ENCODE results near the gene FUCA2. TPM values are rescaled to one million over a fixed set of nuclear protein-coding genes. Genes with fewer than 3 reads are reported as not detected.
"Not testable (repeated sequence)": the region's sequence is repeated elsewhere in the genome, so short reads cannot be mapped to it uniquely, and the experiment has no call there.

The FUCA2 gene
- polyA plus RNA-seq, 4 donors, result 22.8 to 173 (median 43.7) TPM

GRCh38 chr6:143450453-143451371, 60.8 kb downstream of the FUCA2 start, which contains the start of the genes ADAT2 and PEX3:
Gene ADAT2, minus strand, starts transcription at chr6:143450695. Its CDS starts 37 bp downstream, at chr6:143450658.
Gene PEX3, plus strand, starts transcription at chr6:143450805. Its CDS starts 238 bp downstream, at chr6:143451043.
- peak; percentile 94 to 97 for DNase-seq
- WGBS, 3 donors, result 0% methylated on average over 56 of the region's 56 CpGs
- Histone ChIP-seq H3K27ac (ENCODE audit: low read depth in 1 of 3, low read length in 2 of 3) (peak within 1 kb of the TSS; percentile 77 to 86 (median 86)), H3K27me3 (ENCODE audit: control insufficient read depth in 3 of 3, insufficient read depth in 3 of 3, low read length in 3 of 3) (no peaks in the 10 kb centered on the region), H3K4me1 (ENCODE audit: control insufficient read depth in 3 of 3, insufficient read depth in 2 of 3, low read depth in 1 of 3, low read length in 2 of 3) (peaks cover 0 to 8% (median 6%) of the 10 kb centered on the region in 3 donors), H3K4me3 (ENCODE audit: low read depth in 1 of 3, low read length in 3 of 3) (peak within 1 kb of the TSS; percentile 48 to 92 (median 85)), H3K9me3 (ENCODE audit: control insufficient read depth in 2 of 2, insufficient read depth in 1 of 2, low read depth in 1 of 2, low read length in 1 of 2) (no peaks in the 10 kb centered on the region), H3K36me3 (ENCODE audit: control insufficient read depth in 3 of 3, insufficient read depth in 2 of 3, low read depth in 1 of 3, low read length in 3 of 3) (peaks cover 0 to 3% (median 0%) of the 10 kb centered on the region in 3 donors)
- no peak for FAIRE-seq

GRCh38 chr6:143449714-143450452, 61.6 kb downstream of the FUCA2 start:
- Histone ChIP-seq H3K36me3 (ENCODE audit: control insufficient read depth in 3 of 3, insufficient read depth in 2 of 3, low read depth in 1 of 3, low read length in 3 of 3) (peaks cover 0 to 3% (median 0%) of the 10 kb centered on the region in 3 donors), H3K27me3 (ENCODE audit: control insufficient read depth in 3 of 3, insufficient read depth in 3 of 3, low read length in 3 of 3) (no peaks in the 10 kb centered on the region), H3K27ac (ENCODE audit: low read depth in 1 of 3, low read length in 2 of 3) (peak overlapping the region; percentile 77 to 86 (median 86)), H3K9me3 (ENCODE audit: control insufficient read depth in 2 of 2, insufficient read depth in 1 of 2, low read depth in 1 of 2, low read length in 1 of 2) (no peaks in the 10 kb centered on the region), H3K4me1 (ENCODE audit: control insufficient read depth in 3 of 3, insufficient read depth in 2 of 3, low read depth in 1 of 3, low read length in 2 of 3) (peaks cover 0 to 8% (median 6%) of the 10 kb centered on the region in 3 donors), H3K4me3 (ENCODE audit: low read depth in 1 of 3, low read length in 3 of 3) (peak overlapping the region; percentile 48 to 92 (median 85))
- peak; percentile 33 to 44 for DNase-seq
- FAIRE-seq, result no peak
- WGBS, 3 donors, result 1 to 3% (median 2%) methylated on average over 19 of the region's 19 CpGs

- H3K4me1 ChIP-seq (ENCODE audit: control insufficient read depth in 3 of 3, insufficient read depth in 2 of 3, low read depth in 1 of 3, low read length in 2 of 3), result peaks cover 0 to 8% (median 6%) of the 10 kb centered on the region in 3 donors
- H3K4me3 ChIP-seq (ENCODE audit: low read depth in 1 of 3, low read length in 3 of 3), result peak overlapping the region; percentile 48 to 92 (median 85)
- peaks cover 0 to 3% (median 0%) of the 10 kb centered on the region in 3 donors for H3K36me3 ChIP-seq (ENCODE audit: control insufficient read depth in 3 of 3, insufficient read depth in 2 of 3, low read depth in 1 of 3, low read length in 3 of 3)
- FAIRE-seq (no peak), DNase-seq (peak in 1 of 2 donors; percentile 0)
- 62 to 69% (median 67%) methylated on average over 6 of the region's 6 CpGs for WGBS, 3 donors
- no peaks in the 10 kb centered on the region for H3K9me3 ChIP-seq (ENCODE audit: control insufficient read depth in 2 of 2, insufficient read depth in 1 of 2, low read depth in 1 of 2, low read length in 1 of 2)
- H3K27me3 ChIP-seq (ENCODE audit: control insufficient read depth in 3 of 3, insufficient read depth in 3 of 3, low read length in 3 of 3), result no peaks in the 10 kb centered on the region
- H3K27ac ChIP-seq (ENCODE audit: low read depth in 1 of 3, low read length in 2 of 3), result no peak overlapping the region
Measured at GRCh38 chr6:143449082-143449713, 62.3 kb downstream of the FUCA2 start.

GRCh38 chr6:143447865-143448264, 63.7 kb downstream of the FUCA2 start:
- H3K4me1 ChIP-seq (ENCODE audit: control insufficient read depth in 3 of 3, insufficient read depth in 2 of 3, low read depth in 1 of 3, low read length in 2 of 3); H3K9me3 ChIP-seq (ENCODE audit: control insufficient read depth in 2 of 2, insufficient read depth in 1 of 2, low read depth in 1 of 2, low read length in 1 of 2); H3K27ac ChIP-seq (ENCODE audit: low read depth in 1 of 3, low read length in 2 of 3); H3K36me3 ChIP-seq (ENCODE audit: control insufficient read depth in 3 of 3, insufficient read depth in 2 of 3, low read depth in 1 of 3, low read length in 3 of 3); H3K4me3 ChIP-seq (ENCODE audit: low read depth in 1 of 3, low read length in 3 of 3); FAIRE-seq; H3K27me3 ChIP-seq (ENCODE audit: control insufficient read depth in 3 of 3, insufficient read depth in 3 of 3, low read length in 3 of 3); DNase-seq: not testable (repeated sequence)
- WGBS, 3 donors, result 94 to 100% (median 96%) methylated on average over 2 of the region's 2 CpGs

Other genes starting within 250 kb of the FUCA2 start
- gene ADAT2, start 61.0 kb downstream of the FUCA2 start, polyA plus RNA-seq, result 10 to 100 TPM in 1 of 4 donors, 1 to 10 TPM in 2, under 1 TPM in 1; 0.81 to 31.6 (median 2.8) TPM
- gene PEX3, start 60.9 kb downstream of the FUCA2 start, polyA plus RNA-seq, result 10 to 100 TPM in 1 of 4 donors, 1 to 10 TPM in 3; 6.2 to 25.2 (median 8.9) TPM
- gene PHACTR2, start 166.2 kb upstream of the FUCA2 start, polyA plus RNA-seq, result 10 to 100 TPM in 1 of 4 donors, 1 to 10 TPM in 3; 6.8 to 26.0 (median 8.6) TPM

All from small intestine (tissue), 7 donors.